NCI-H1694 treated with DMSO at 0.1 percent for 48 hours (cell line): ENCODE results near the gene PEX13.
"Not testable (repeated sequence)": the region's sequence is repeated elsewhere in the genome, so short reads cannot be mapped to it uniquely, and the experiment has no call there.

Source experiments
- DNase-seq: peaks from one replicate; lab custom pipeline; 2025; lab: John Stamatoyannopoulos, UW

PEX13 gene, protein sequence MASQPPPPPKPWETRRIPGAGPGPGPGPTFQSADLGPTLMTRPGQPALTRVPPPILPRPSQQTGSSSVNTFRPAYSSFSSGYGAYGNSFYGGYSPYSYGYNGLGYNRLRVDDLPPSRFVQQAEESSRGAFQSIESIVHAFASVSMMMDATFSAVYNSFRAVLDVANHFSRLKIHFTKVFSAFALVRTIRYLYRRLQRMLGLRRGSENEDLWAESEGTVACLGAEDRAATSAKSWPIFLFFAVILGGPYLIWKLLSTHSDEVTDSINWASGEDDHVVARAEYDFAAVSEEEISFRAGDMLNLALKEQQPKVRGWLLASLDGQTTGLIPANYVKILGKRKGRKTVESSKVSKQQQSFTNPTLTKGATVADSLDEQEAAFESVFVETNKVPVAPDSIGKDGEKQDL

DNA sequence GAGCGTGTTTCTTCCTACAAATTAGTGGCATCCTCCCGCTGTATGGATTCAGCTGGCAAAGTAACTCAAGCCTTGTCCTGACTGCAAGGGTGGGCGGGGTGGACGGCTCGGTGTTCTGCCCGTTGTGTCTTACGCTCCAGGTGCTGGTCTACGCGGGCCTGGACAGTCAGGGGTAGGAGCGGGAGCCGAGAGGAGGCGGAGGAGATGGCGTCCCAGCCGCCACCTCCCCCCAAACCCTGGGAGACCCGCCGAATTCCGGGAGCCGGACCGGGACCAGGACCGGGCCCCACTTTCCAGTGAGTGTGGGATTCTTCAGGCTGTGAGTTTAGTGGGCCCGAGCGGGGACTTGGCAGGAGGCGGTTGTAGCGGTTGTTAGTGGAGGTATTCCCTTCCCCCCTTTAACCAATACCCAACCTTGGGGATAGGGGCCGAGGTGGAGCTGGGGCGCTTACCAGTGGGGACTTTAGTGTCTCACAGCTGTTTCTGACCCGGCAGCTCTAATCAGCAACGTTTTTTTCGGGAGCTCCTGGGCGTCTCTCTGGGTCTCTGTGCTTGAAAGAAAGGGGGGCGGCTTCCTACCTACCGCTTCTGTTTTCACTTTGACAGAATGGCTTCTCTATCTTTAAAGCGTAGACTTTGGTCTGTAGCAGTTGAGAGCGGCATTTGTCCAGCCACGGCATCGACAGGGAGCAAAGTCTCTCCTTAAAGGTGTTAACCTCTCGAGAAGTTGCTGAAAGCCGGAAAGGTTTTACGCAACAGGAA lies at the start of gene PEX13, which contains the start of gene PUS10:
Gene PEX13, plus strand, starts transcription at position 165 of the 762 bp plus-strand sequence. Its CDS starts 40 bp downstream, at position 205.
Gene PUS10, minus strand, starts transcription at position 700 of the 762 bp plus-strand sequence. CDS start 6,365 bp downstream, outside the sequence.
- DNase-seq = peak; percentile 92

DNA sequence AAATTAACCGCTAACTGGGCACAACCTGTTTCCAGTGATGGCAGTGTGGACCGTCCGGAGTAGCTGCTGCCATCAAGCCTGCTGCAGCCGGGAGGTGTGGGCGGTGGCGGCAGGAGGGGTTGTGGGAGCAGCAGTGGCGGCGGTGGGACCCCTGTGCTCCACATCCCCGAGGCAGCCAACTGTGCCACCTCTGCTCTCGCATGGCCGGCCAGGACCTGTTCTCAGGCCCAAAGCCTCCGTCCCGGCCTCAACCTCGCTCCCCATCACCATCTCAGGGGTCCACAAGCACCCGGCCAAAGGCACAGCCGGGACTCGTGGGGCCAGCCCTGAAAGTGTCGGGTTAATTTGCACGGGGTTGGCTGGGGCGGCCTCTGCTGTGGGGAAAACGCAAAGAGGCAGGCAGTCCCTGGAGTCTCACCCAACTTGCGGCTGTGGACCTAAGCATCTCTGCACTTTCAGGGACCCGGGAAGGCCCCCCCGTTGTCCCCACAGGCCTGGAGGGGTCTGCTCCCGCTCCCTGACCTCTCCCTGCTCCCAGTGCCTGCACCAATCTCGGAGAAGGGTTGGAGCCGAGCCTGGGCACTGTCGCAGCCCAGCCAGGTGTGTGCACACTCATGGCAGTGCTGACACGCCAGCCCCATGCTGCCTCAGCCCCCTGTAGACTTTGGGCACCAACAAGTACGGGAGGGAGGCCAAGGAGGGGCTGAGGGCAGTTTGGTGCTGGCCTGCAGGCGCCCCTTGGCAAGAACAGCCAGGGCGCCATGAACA lies 44.4 kb upstream of the PEX13 start:
- no peak for DNase-seq

DNA sequence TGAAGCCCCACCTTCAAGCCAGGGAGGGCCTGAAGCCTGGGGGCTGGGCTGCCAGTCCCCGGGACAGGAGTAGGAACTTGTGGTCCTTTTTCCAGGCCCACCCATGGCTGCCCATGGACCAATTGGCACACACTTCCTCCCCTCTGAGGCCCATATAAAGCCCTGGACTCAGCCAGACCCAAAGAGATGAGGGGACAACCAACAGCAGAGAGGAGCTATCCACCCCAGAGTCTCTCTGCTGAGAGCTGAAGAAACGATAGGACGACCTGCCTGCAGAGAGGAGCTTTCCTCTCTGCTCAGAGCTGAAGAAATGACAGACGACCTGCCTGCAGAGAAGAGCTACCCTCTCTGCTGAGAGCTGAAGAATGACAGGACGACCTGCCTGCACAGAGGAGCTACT lies 43.8 kb upstream of the PEX13 start:
- DNase-seq = no peak

DNA sequence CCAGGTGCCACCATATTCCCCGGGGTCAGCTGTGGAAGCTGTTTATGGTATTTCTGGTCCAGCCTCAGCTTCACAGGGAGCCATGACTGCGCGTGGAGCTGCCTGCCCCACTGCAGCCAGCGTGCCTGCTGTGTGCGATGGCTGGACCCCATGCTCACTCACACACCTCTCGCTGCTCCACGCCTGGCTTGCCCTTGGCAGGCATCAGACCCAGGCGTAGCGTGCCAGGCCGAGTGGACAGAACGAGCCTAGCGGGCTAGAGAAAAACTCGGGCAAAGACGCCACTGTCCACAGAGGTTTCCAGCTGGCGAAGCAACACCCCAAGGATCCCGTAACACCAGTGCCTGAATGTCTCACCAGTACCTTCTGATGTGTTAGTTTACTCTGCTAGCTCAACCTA lies 42.9 kb upstream of the PEX13 start:
- no peak for DNase-seq

DNA sequence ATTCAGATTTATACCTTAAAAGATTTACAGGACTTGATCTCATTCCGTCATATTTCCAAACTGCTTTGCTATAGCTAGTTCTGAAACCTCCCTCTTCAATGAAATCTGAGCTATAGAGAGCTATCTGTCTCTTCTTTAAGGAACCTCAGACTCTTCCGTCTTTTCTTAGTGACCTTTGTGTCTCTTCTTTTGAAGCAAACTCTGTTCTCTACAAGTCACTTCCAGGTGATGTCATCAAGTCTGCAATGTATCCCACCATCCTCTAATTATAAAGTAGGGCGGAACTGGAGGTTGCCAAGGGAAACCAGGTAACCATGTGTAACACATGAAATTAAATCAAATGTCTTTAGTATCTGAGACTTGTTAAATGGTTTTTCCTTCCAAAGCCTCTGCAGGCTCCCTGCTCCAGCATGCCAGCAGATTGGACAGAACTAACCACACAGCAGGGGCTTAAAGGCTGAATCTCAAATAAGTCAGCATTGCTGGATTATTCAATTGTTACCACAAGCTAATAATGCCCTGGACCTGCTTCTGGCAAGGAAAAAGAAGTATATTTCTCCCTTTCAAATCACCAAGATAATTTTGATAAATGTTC lies 41.2 kb upstream of the PEX13 start:
- no peak for DNase-seq

DNA sequence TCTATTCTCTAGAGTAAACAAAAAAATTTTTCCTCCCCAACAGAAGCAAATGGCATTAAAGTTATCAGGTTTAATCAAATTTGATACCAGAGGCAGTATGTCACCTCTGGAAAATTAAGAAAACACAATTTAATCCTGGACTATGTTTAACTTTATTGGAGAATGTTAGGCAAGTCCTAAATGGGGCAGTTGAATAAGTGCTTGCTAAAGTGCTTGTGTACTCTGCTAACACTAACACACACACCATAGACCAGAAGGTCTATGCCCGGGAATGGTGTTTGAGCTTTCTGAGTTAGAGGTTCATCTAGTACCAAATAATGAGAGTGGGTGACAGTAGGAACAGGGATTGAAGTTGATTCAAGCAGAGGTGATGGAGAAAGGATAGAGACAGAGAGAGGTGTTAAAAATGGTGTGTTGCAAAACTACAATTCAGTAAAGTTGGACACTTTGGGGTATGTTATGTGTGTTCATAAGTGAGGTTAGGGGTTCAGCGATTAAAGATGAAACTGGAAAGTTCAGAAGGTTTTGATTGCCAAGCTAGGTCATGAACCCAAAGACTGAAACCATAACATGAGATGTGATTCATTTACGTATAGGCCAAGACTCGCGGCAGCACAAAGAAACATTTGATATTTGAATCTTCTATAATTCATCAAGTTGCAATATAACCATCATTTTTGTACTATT lies 40.5 kb upstream of the PEX13 start:
- DNase-seq = no peak

DNA sequence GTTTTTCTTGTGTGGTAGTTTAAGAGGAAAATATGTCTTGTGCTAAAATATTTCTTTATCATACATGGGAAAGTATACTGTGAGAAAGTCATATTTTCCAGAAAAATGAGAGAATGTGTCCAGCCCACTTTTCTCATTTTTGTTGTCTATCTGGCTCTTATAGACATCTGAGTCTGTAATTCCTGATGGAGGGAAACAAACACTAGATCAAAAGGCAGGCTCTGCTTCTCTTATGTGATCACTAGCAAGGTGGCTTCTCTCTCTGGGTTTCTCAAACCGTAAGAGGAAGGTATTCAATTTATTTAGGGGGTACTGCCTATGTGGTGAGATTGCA lies 40.0 kb upstream of the PEX13 start:
- no peak for DNase-seq

DNA sequence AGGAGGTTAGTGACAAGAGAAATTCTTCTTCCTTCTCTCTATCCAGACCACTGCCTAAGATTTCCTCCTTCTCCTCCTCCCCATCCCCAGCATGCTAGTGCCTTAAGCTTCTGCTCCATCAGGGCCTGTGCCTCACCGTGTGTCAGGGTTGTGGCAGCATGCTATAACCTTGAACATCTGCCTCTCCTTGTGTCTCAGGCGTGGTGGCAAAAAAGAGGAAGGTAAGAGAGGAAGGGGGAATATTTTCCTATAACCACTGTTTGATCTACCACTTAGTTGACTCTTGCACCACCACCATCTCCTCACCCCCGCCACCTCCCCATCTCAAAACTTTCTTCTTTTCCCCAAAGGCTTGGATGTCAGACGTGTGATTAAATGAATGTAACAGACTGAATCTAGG lies 38.3 kb upstream of the PEX13 start:
- no peak for DNase-seq

DNA sequence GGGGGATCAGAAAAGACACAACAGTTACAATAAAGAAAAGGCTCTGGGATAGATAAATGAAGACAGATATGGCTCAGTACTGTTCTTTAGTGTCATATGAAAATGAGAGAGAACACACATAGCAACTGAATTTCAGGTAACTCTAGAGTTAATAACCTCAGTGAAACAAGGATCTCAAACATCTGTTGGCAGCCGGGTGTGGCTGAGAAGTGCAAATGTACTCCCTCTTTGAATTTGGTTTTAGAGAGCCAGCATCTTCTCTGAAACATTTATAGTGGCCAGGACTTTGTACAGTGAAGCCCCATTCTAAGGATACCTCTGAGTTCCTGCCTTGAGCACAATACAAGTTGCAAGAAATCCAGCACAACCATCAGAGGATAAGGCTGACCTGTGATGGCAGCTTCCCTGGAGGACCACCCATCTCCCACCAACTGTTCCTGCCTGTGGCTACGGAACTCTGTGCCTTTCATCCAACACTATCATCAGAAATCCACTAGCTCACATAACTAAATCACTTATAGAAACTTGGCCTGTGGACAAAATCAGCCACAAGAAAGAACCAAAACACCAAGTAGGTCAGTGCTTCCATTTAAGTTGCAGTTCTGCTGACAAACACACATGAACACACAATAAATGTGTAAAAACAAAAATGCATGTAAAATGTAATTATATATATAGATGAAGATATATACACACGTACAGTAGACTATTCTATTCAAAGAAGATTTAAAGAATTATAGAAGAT lies 37.3 kb upstream of the PEX13 start:
- DNase-seq = no peak

DNA sequence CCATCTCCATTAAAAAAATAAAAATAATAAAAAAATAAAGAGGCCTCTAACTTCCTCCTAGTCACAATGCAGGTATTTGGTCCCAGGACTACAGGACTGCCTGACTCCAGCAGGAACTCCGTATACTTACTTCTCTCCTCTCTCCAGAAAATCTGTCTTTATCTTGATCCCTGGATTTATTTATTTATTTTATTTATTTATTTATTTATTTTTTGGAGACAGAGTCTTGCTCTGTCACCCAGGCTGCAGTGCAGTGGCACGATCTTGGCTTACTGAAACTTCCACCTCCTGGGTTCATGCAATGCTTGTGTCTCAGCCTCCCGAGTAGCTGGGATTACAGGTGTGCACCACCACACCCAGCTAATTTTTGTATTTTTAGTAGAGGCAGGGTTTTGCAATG lies 35.5 kb upstream of the PEX13 start:
- DNase-seq = not testable (repeated sequence)

DNA sequence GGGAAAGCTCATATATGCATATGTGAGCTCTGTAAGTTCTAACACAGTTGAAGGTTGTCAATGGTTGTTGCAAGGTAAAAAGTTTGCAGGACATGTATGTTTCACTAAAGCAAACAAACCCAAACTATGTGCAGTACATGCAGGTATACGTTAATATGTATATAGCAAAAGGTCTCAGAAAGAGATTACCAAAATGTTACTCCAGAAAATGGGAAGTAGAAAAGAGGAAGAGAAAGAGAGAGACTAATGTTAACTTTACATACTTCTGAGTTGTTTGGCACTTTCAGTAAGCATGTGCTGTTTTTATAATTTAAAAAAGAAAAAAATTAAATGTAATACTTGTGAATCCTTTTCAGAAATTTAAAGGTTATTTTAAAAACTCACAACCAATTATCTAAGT lies 32.8 kb upstream of the PEX13 start:
- DNase-seq = no peak

DNA sequence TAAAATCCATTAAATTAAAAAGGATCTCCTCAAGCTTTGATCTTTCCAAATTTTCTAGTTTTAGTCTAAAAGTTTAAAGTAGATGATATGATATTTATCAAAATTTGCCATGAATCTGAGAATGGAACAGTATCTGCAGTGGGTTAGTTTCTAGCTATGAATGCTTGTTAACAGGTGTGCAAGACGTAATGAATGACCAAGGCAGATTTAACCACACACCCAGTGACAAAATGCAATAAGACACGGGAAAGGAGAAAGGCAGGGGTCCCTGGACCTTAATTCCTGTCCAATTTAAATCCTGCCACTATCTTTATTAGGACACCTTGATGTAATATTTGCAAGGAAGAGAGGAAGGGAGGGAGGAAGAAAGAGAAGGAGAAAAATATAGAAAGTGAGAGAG lies 30.5 kb upstream of the PEX13 start:
- DNase-seq = no peak

DNA sequence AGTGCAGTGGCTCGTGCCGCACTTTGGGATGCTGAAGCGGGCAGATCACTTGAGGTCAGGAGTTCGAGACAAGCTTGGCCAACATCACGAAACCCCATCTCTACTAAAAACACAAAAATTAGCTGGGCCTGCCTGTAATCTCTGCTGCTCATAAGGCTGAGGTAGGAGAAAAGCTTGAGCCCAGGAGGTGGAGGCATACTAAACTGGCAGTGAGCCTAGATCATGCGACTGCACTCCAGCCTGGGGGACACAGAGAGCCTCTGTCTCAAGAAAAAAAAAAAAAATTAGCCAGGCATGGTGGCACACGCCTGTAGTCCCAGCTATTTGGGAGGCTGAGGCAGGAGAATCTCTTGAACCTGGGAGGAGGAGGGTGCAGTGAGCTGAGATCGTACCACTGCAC lies 29.9 kb upstream of the PEX13 start:
- DNase-seq = not testable (repeated sequence)

DNA sequence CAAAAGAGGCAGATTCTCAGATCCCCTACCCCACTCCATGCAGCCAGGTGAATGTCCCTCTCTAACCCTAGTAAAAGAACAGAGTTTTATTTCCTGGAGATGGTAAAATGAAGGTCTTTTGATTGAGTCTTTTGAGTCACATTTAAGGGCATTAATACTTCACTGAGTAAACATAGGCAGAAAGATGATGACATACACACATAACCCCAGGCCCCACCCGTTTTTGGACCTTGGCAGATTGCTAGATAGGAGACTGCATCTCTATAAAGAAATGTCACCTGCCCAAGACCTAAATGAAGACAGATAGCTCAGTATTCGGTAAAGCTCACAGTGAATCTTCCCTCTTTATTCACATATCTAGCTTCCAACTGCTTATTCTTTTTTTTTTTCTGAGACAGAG lies 28.3 kb upstream of the PEX13 start:
- DNase-seq = no peak

DNA sequence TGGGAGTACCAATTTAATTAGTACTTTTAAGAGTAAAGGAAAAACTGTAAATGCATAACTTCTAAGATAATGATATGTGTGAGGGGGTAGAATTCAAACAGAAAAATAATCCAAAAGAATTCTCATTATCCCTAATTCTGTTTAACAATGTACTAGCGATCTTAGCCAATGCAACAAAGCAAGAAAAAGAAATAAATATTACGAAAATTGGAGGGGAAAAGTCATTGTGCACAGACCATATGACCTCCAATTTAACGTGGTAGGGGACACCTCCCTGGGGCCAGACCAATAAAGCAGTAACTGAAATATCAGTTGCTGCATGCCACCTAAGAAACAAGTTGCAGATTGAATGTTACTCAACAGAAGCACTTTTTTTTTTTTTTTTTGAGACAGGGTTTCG lies 25.9 kb upstream of the PEX13 start:
- no peak for DNase-seq

DNA sequence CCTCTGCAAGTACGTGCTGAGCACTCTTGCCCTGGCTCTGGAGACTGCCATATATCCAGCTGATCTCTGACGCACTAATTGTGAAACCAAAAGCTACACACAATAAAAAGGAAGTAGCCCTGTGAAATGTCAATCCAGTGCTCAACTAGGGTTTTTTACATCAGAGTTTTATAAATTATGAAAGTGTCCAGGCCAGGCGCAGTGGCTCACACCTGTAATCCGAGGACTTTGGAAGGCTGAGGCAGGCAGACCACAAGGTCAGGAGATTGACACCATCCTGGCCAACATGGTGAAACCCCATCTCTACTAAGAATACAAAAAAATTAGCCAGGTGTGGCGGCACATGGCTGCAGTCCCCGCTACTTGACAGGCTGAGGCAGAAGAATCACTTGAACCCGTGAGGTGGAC lies 24.5 kb upstream of the PEX13 start:
- no peak for DNase-seq

DNA sequence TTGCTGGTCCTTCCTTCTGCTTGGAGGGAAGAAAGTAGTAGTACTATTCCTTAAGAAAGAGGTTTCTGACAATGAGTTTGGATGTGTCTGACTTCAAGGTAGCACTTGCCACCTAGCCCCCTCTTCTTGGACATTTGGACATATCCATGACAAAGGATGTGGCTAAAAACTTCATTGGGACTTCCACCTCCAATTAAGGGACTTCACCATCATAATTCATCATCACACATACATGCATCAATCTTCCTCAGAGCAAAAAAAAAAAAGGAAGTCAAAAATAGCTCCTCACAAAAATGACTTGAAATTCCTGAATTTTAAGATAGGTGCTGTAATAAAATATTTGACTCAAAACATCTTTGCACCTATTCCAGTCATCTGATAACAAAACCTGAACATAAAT lies 23.4 kb upstream of the PEX13 start:
- no peak for DNase-seq

DNA sequence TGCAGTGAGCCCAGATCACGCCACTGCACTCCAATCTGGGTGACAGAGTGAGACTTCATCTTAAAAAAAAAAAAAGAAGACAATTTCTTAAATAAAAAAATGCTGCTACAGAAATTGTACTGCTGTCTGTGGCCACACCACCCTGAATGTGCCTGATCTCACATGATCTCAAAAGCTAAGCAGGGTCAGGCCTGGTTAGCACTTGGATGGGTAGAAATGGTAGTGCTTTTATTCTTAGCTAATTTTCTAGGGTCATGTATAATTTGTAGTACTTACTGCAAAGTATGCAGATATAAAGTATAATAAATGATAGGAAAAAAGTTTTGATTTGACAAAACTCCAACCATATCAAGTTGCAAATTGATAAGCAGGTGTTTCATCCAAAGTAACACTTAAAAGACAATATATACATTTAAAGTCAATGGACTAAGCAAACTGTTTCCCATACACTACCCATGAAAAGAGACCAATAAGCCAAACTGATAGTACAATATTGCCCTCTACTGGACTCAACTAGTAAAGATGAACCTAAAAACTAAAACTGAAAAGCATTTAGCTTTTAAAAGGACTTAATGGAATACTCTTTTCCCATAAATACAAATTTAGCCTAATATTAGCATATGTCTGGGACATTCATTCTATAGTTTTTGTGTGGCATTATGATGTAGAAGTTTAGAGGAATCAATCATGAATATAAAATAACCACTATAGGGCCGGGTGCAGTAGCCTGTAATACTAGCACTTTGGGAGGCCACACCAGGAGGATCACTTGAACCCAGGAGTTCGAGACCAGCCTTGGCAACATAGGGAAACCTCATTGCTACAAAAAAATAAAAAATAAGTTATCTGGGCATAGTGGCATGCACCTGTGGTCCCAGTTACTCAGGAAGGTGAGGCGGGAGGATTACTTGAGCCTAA lies 18.6 kb upstream of the PEX13 start:
- DNase-seq = peak; percentile 92

DNA sequence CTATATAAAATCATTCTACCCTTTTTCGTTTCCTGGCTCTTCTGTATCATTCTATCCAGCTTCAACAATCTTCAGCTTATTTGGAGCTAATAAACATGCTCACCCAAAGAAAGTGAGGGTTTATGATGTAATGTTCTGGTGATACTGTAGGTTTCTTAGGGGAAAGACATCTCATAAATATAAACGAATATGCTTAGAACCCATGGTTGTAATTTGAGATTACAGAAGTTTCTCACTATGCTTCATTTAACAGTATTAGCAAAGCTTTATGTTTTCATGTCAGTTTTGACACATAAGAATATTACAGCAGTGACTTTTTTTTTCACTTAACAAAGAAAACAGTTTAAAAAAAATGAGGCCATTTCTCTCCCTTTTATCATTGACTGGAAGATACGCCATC lies 11.8 kb upstream of the PEX13 start:
- DNase-seq = no peak
